NCI-H510A treated with DMSO at 0.1 percent for 48 hours (cell line): Measurements from ENCODE around the gene GATAD2A.

Experiments
- DNase-seq: peaks from one replicate; lab custom pipeline; 2025; lab: John Stamatoyannopoulos, UW

The GATAD2A gene

DNA sequence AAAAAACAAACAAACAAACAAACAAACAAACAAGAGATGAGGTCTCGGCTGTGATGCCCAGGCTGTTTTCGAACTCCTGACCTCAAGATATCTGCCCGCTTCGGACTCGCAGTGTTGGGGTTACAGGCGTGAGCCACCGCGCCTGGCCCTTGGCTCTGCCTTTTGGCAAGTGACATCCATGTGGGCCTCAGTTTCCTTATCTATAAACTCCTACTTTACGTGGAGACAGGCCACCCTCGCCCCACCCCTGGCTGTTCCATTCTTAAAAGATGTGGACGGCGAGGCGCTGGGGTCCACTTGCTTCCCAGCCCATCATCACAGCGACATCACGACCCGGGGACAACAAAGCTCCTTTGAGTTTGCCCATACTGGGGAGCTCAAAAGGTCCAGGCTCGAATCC is 108.2 kb downstream of the GATAD2A start:
- DNase-seq = no peak

DNA sequence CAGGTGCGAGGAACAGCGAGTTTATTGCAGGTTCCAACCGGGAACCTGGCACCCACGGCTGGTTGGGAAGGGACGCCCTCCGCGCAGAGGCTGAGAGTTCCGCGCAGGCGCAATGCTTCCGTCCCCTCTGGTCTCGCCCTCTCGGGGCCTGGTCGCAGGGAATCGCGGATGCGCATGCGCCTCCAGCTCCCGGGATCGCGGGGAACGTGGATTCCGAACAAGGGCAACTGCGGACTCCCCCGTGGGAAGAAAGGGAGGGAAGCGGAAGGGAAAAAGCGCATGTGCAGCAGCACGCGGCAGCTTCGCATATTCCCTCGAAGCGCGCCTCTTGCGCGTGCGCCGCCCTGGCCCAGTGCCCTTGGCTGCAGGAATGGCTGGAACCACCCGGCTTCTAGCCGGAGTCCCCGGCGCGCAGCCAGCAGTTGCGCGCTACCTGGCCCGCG is 108.8 kb downstream of the GATAD2A start:
- DNase-seq = no peak

DNA sequence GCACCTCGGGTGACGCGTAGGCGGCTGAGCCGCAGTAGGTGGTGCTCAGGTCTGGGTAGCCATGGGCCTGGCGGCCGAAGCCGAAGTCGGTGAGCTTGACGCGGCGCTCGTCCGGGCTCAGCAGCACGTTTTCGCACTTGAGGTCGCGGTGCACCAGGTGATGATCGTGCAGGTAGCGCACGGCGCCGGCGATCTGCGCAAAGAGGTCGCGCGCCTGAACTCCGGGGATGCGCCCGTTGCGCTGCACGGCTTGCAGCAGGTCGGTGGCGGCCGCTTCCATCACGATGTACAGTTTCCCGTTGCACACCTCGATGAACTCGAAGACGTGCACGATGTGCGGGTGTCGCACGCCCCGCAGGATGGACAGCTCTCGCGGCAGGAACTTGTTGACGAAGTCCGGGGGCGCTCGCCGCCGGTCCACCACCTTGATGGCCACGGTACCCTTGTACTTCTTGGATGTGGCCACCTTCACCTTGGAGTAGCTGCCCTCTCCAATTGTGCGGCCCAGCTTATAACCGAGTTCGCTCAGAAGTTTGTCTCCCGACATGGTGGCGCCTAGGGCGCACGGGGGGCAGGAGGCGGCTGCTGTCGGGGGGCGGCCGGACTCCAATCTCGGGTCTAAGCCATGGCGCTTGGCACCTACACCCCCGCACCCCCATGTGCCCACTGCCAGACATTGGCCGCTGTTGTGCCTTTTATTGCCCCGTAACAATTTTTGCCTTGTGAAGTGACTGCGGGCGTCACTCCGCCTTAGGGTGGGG is 109.6 kb downstream of the GATAD2A start, which contains the start of gene TSSK6:
TSS of gene TSSK6 (minus strand) at position 668 of the 761 bp plus-strand sequence. CDS start at position 547, 121 bp downstream.
- no peak for DNase-seq

DNA sequence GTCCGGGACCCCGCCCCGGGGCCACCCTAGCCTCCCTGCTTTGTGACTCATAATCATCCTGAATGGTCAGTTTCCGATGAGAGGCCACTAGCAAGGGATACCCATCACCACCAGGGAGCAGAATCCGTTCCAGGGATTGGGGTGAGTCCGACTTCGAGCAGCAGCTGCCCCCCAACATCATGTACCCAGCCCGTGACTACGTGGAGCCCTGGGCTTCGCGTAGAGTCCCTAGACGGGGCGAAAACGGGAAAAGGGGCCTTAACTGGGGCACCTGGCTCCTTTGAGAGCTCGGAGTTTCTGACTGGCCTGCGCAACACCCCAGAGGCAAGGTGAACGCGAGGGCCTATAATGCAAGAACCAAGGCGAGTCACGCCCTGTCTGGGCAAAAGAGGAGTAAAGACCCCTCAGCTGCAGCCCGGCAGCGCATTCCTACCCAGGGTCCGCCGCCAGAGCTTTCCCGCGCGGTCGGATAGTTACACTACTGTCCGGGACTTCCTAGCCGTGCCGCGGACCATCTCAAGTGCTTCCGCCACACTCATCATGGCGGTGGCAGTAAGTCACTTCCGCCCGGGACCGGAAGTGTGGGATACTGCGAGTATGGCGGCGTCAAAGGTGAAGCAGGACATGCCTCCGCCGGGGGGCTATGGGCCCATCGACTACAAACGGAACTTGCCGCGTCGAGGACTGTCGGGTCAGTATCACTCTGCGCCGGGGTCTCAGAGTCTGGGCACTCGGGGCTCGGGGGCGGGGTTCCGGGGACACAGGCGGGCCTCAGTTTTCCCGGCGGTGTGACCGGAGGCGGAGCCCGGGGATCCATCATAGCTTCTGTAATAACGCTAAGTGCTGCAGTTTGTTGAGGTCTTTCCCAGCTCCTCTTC is 110.4 kb downstream of the GATAD2A start, which contains the start of gene NDUFA13:
TSS of gene NDUFA13 (plus strand) at position 584 of the 878 bp plus-strand sequence. CDS start at position 598, 14 bp downstream.
- DNase-seq = peak; percentile 86

DNA sequence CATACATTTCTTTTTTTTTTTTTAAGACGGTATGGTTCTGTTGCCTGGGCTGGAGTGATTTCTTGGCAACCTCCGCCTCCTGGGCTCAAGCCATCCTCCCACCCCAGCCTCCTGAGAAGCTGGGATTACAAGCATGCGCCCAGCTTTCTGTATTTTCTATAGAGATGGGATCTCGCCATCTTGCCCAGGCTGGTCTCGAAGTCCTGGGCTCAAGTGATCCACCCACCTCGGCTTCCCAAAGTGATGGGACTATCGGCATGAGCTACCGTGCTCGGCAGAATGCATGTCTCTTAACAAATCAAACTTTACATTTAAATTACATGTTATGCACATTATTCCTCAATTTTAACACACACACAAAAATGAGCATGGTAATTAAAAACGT is 111.8 kb downstream of the GATAD2A start:
- no peak for DNase-seq

DNA sequence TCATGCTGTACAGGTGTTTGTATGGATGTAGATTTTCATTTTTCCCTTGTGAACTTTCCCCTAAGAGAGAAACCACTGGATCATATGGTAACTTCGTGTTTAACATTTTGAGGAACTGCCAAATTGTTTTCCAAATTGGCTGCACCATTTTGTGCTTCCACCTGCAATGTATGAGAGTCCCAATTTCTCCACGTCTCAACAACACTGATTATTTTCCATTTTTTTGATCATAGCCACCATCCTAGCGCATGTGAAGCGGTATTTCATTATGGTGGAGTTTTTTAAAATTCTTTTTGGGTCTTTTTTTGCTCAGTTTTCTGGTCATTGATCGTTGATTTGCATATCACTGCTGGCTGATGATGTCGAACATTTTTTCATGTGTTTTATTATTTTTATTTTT is 115.5 kb downstream of the GATAD2A start:
- DNase-seq = no peak

DNA sequence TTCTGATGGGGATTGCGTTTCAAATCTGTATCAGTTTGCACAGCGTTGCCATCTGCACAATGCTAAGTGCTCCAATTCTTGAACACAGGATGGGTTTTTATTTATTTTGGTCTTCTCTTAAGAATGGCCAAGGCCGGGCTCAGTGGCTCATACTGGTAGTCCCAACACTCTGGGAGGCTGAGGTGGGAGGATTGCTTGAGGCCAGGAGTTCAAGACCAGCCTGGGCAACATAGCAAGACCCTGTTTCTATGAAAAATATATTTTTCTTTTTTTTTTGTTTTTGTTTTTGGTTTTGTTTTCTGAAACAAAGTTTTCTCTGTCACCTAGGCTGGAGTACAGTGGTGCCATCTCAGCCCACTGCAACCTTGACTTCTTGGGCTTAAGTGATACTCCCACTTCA is 117.7 kb downstream of the GATAD2A start:
- no peak for DNase-seq

DNA sequence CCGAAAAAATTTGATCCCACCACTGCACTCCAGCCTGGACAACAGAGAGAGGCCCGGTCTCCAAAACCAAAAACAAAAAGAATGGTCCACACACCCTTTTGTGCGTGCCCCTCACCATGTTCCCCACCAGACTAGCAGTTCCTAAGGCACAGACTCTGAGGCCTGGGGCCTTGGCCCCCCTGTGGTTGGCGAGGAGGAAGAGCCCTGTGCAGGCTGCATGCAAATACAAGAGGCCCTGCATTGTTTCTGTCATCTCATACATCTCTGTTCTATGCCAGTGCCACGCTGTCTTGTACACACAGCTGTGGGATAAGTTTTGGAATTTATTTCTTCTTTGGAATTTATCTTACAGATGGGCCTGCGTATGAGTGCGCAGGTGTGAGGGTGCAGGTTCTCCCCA is 118.6 kb downstream of the GATAD2A start:
- DNase-seq = no peak

DNA sequence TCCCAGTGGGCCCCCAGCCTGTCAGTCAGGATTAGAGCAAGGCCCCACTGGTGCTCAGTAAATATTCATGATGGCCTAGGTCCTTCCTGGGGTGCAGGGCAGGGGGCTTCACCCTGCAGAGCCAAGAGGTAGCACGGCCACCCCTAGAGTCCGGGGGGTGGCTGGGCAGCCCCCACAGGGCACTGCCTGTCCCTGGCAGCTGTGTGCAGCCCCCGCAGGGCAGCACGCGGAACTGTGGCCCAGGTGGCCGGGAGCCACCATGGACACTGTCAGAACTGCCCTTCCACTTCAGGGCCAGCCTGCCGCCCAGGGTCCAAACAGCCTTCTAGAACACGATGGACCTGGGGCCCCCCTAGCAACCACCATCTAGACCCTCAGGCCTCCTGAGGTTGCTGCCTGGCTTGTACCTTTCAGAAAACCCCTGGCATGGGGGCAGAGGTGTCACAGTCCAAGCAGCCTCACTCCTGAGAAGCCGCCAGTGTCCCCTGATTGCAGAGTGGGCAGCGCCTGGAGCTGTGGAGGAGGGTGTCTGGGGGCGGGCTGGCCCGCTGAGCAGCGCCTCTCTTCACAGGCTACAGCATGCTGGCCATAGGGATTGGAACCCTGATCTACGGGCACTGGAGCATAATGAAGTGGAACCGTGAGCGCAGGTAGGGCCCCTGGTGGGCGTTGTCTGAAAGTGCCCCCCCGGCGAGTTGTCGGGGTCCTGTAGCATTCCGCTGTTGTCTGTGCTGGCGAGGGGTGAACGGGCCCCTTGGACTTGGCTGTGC is 120.3 kb downstream of the GATAD2A start:
- no peak for DNase-seq

DNA sequence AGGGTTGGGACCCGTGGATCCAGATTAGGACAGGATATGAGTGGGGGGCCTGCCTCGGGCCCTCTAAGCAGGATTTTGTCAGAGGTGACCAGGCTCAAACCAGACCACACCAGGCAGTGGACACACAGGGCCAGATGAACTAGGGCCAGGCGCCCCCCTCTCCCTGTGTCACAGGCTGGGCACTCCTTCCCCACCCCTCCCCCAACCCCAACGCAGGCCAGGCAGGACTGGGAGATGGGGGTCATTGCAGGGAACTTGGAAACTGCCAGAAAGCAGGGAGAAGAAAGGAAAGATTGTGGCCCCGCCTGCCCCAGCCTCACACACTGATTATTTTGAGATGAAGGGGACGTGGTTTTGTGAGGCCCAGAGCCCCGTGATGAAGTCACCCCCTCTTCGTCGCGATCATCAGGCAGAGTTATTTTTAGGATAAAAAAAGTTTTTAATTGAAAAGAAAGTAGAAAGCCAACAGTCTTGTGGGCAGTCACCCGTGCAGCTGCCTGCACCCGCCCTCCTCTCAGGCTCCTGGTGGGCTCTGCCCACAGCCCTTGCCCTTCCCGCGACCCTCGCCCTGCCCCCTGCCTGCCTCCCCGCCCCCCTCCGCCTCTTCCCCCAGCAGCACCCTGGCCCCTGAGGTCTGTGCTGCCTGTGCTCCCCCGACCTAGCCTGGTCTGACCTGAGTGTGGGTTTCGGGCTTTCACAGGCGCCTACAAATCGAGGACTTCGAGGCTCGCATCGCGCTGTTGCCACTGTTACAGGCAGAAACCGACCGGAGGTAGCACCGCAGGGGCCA is 121.3 kb downstream of the GATAD2A start:
- DNase-seq = no peak

DNA sequence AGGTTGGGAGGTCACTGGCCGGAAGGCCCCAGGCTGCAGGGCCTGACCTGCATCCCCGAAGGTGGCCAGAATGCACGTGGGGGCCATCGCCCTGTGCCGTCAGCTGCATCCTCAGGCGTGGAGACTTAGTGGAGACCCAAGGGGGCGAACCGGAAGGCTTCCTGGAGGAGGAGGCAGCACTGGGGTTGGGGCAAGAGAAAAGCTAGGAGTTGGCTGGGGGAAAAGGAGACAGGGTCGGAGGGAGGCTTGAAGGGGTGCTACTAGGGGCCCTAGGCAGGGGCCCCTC is 121.8 kb downstream of the GATAD2A start:
- DNase-seq = no peak

DNA sequence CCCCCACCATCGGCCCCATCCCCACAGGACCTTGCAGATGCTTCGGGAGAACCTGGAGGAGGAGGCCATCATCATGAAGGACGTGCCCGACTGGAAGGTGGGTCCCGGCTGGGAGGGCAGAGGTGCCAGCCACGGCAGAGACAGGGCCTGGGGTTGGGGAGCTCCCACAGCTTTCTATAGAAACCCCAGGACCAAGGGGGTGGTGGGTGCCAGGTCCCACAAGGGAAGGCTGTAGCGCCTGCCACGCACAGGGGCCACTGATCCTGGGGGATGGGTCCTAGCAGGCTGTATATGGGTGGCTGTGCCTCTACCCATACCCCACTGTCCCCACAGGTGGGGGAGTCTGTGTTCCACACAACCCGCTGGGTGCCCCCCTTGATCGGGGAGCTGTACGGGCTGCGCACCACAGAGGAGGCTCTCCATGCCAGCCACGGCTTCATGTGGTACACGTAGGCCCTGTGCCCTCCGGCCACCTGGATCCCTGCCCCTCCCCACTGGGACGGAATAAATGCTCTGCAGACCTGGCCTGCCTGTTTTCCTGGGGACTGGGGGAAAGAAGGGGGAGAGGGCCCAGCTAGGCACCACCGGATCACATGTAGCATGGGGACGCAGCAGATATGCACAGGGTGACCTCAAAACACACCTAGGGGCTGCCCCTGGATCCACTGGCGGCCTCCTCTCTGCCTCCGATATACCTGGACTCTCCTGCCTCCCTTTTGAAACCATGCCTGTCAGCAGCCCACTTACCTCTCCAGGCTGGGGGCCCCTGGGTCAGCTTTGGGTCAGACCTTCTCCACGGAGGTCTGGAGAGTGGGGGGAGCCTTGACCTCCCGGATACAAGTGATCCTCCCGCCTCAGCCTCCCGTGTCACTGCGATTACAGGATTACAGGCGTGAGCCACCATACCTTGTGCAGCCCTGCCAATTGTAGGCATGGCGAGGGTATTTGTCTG is 122.5 kb downstream of the GATAD2A start:
- no peak for DNase-seq

DNA sequence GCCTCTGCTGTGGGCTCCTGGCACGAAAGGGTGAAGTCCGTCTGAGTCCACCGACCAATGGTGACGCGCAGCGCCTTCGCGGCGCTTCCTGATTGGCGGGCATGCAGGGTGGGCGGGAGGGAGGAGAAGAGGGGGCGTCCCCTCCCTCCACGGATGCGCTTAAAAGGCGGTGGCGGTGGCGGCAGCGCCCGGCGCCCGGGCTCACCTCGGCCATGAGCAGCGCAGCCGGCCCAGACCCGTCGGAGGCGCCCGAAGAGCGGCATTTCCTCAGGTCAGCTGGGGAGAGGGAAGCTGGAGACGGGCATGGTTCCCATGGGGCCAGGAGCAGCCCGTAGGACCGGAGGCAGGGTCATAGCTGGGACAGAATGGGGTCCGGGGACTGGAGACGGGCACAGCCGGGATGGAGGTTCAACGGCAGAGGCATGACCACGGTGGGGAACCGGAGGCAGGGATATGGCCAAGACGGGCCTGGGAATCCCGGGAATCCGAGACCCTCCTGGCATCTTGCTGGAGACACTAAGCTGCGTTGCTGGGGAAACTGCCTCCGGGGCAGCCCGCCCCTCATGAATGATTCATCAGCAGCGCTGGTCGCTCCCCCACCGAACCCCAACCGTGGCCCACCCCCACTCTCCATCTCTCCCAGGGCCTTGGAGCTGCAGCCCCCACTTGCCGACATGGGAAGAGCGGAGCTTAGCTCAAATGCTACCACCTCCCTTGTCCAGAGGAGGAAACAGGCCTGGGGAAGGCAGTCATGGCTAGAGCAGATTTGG is 123.4 kb downstream of the GATAD2A start, which contains the start of gene YJEFN3:
TSS of gene YJEFN3 (plus strand) at position 191 of the 770 bp plus-strand sequence. CDS start at position 213, 22 bp downstream.
- no peak for DNase-seq

DNA sequence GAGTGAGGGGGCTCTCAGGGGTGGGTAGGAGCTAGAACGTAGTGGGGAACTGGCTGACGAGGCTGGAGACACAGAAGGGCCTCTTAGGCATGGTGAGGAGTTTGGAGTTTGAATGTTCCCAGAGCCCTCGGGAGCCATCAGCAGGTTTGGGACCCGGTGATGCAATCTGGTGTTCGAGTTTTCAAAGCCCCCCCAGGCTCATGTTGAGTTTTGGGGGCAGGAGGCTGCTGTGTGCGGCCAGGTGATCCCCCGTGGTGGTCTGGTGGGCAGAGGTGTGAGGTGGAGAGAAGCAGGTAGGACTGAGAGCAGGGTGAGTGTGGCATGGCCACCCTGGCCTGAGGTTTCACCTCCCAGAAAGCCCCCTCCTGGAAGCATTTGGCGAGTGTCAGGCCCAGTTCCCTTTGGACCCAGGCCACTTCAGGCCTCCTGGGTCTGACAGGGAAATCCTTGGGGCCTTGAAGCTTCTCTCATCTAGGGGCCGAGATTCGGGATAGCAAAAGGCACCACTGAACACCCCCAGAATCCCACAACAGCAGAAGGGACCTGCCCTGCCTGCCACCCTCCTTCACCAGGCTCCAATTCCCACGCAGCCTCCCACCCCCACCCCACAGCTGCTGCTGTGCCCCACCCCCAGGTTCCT is 124.4 kb downstream of the GATAD2A start:
- no peak for DNase-seq

DNA sequence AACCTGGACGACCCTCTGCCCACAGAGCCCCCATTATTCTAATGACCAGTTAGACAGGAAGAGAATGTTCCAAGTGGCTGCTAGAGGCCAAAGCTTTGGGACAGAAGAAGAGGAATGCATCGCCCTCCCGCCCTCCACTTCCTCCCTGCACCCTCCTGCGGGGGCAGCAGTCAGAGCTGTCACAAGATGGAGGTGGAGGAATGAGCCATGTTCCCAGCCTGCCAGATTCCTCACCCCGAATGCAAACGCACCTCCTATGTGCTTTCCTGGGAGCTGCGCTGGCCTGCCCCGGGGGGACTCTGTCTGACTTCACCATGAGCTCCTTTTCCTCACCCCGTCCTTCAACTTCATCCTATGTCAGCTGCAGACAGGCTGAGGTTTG is 124.9 kb downstream of the GATAD2A start:
- no peak for DNase-seq

DNA sequence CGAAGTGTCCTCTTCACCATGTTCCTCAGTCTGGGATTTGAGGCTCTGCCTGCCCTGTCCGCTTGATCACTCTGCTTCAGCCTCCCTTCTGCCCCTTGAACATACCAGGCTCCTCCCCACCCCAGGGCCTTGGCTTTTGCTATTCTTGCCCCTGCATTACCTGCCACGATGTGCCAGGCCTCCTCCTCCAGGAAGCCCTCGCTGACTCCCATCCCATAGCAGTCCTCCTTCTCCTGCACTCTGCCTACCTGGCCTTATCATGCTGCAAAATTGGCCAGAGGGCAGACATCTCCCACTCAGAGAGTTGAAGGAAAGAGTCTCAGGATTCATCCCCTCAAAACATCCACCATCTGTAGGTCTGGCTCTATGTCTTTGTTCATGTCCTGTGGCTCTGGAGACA is 125.4 kb downstream of the GATAD2A start:
- no peak for DNase-seq

DNA sequence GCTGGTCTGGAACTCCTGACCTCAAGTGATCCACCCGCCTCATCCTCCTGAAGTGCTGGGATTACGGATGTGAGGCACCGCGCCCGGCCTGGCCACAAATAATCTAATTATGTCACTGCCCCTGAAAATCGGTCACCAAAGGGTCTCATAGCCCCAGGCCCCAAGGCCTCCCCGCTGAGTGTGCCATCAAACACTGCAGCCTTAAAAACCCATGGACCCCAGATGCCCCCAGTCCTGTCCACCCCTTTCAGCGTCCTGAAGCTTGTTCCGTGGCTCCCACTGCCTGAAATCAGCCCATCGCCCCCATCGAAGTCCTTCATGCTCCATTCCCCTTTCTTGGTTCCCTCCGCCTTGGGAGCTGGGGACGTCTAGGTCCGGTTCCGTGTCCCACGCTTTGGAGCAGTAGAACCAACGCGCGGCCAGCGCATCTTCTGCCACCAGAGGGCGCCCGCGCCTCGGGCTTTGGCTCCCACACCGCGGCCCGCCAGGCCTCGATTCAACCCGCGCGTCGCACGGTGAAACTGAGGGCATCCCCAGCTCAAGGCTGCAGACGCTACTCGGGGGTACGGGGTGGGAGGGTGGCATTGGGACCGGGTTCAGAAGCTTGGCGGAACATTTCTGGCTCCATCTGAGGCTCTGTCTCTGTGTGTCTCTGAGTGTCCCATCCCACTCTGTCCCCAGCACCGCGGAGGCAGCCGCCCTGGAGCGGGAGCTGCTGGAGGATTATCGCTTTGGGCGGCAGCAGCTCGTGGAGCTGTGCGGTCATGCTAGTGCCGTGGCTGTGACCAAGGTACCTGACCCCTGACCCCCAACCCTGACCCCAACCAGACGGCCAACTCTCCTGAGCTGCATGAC is 126.7 kb downstream of the GATAD2A start:
- peak; percentile 55 for DNase-seq
